ENCODE data around the gene KRT33A.
"Not testable (repeated sequence)": the region's sequence is repeated elsewhere in the genome, so short reads cannot be mapped to it uniquely, and the experiment has no call there.

Gene KRT33A

GRCh38 chr17:41381943-41382342 lies 31.3 kb upstream of the KRT33A start, which contains the start of gene KRT34:
KRT34 (minus strand) TSS chr17:41382306; CDS start chr17:41382246, 60 bp downstream.
- not testable (repeated sequence) for TF ChIP-seq GATA3, GATA2 (IDR thresholded peaks at IDR 0.05; ENCODE audit: low read depth, low read length)

GRCh38 chr17:41377546-41377945 lies 26.9 kb upstream of the KRT33A start:
- TF ChIP-seq GATA2 (IDR thresholded peaks at IDR 0.05; ENCODE audit: low read depth, low read length) (no peak), GATA3 (IDR thresholded peaks at IDR 0.05; ENCODE audit: low read depth, low read length) (no peak)

DNA sequence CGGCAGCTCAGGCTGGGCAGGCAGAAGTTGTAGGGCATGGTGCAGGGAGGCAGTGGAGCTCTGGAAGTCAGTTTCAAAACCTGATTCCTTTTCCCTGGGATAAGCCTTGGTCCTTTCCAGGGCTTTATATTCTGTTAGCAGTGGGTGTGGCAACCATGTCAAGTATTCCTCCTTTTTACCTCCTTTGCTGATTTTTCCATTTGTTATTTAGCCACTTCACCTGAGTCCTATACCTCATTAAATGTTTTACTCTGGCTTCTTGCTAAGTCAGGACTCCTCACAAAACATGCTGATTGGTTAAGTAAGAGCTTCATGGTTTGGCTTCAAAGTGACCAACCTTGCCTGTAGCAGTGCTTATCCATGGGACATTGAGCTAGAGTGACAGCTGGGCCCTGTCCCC lies 19.1 kb upstream of the KRT33A start, which contains the start of gene KRT33B:
Gene KRT33B (minus strand): TSS at position 101 of the 400 bp plus-strand sequence. CDS start 63 bp downstream, at position 38.
- TF ChIP-seq GATA3 (IDR thresholded peaks at IDR 0.05; ENCODE audit: low read depth, low read length) (no peak), GATA2 (IDR thresholded peaks at IDR 0.05; ENCODE audit: low read depth, low read length) (no peak)

GRCh38 chr17:41369023-41369422 lies 18.4 kb upstream of the KRT33A start:
- TF ChIP-seq GATA2 (IDR thresholded peaks at IDR 0.05; ENCODE audit: low read depth, low read length) (no peak), GATA3 (IDR thresholded peaks at IDR 0.05; ENCODE audit: low read depth, low read length) (no peak)

- no peak for TF ChIP-seq GATA3 (IDR thresholded peaks at IDR 0.05; ENCODE audit: low read depth, low read length)
Observed at GRCh38 chr17:41367426-41368075, 16.9 kb upstream of the KRT33A start.

DNA sequence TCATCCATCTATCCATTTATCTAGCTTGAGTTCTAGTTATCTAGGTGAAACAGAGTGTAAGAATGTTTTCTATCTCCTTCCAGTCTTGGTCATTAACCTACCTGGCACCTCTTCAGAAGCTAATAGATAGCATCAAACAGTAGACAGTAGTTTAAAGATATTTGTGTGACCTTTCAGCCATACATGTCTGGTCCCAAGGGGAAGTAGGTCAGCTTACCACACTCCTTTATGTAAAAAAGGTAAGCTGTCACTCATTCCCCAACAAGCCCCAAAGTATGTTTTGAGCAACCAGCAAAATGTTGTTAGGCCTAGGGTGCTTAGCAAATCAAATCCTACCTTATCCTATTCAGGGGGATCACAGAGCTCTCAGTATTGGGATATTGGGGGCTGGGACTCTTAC lies 15.4 kb upstream of the KRT33A start:
- TF ChIP-seq GATA3 (IDR thresholded peaks at IDR 0.05; ENCODE audit: low read depth, low read length): no peak
- no peak for TF ChIP-seq GATA2 (IDR thresholded peaks at IDR 0.05; ENCODE audit: low read depth, low read length)

- TF ChIP-seq GATA3 (IDR thresholded peaks at IDR 0.05; ENCODE audit: low read depth, low read length) (no peak), GATA2 (IDR thresholded peaks at IDR 0.05; ENCODE audit: low read depth, low read length) (no peak)
Observed at GRCh38 chr17:41363881-41364280, 13.3 kb upstream of the KRT33A start.

GRCh38 chr17:41360296-41360995 lies 9.8 kb upstream of the KRT33A start:
- TF ChIP-seq GATA3 (IDR thresholded peaks at IDR 0.05; ENCODE audit: low read depth, low read length): no peak
- TF ChIP-seq GATA2 (IDR thresholded peaks at IDR 0.05; ENCODE audit: low read depth, low read length): no peak

GRCh38 chr17:41354536-41354935 lies 3.9 kb upstream of the KRT33A start:
- no peak for TF ChIP-seq GATA2 (IDR thresholded peaks at IDR 0.05; ENCODE audit: low read depth, low read length)
- TF ChIP-seq GATA3 (IDR thresholded peaks at IDR 0.05; ENCODE audit: low read depth, low read length): no peak

DNA sequence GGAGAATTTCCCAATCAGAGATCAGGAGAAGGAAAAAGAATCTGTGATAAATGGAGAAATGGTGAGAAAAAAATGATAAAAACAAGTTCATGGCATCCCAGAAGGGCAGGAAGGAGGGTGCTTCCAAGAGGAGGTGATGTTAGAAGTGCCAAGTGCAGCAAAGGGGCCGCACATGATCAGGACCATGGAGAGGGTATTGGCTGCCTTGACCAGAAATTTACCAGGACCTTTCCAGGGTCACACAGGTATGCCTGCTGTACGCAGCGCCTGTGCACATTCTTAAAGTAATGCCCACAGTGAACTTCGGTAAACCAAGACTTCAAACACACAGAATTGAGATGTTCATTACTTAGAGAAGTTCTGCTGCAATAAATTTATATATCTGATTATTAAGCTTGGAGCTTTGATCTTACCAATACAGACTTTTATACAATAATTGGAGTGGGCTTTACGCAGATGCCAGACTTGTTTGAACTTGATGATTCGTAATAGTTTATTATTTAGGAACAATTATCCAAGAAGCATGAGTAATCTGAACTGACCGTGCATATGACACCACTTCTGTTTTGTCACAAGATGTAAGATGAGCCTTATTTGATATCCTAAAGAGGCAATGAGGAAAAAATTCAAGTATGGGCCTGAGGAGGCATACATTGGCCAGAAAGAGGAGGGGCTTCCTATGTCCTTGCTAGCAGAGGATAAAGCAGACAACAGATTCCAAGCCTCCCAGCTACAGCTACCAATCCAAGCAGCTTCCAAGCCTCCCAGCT lies 2.2 kb upstream of the KRT33A start:
- TF ChIP-seq GATA2 (IDR thresholded peaks at IDR 0.05; ENCODE audit: low read depth, low read length) (no peak), GATA3 (IDR thresholded peaks at IDR 0.05; ENCODE audit: low read depth, low read length) (no peak)

DNA sequence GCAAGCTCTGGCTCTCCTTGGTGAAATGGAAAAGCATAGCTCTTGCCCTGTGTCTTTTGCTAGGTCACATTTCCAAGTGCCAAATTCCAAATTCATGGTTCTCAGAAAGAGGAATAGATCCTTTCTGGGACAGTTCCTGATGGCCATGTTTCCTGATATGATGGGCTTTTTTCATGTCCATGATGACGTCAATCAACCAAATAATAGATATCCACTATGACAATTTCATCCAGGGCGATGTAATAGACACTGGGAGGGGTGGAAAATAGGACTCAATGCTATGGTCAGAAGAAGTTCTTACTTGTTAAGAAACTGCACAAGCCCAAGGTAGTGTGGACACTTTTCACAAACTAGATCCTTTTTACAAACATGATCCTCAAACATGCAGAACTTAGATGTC lies 549 bp upstream of the KRT33A start:
- TF ChIP-seq GATA3 (IDR thresholded peaks at IDR 0.05; ENCODE audit: low read depth, low read length) (no peak), GATA2 (IDR thresholded peaks at IDR 0.05; ENCODE audit: low read depth, low read length) (no peak)

GRCh38 chr17:41347869-41348760 lies 2.5 kb downstream of the KRT33A start:
- TF ChIP-seq GATA2 (IDR thresholded peaks at IDR 0.05; ENCODE audit: low read depth, low read length) (no peak), GATA3 (IDR thresholded peaks at IDR 0.05; ENCODE audit: low read depth, low read length) (no peak)

GRCh38 chr17:41345992-41346391 lies 4.6 kb downstream of the KRT33A start:
- no peak for TF ChIP-seq GATA3 (IDR thresholded peaks at IDR 0.05; ENCODE audit: low read depth, low read length)
- TF ChIP-seq GATA2 (IDR thresholded peaks at IDR 0.05; ENCODE audit: low read depth, low read length): no peak
